Retinal pigment epithelial cell (primary cell): ENCODE data around the gene TMF1.

Experiments
- DNase-seq: peaks from one replicate; pipeline ENCODE4 v3.0.0-alpha.2; 2010; ENCODE audit warnings: low read depth
- H3K4me3 ChIP-seq: 2 replicates; pipeline ENCODE4 v1.5.1; 2011; ENCODE audit warnings: mild to moderate bottlenecking, low read length, control low read depth, moderate library complexity
- CTCF ChIP-seq: conservative IDR thresholded peaks from 2 replicates; pipeline ENCODE4 v1.5.1; 2011; ENCODE audit warnings: low read depth, low read length, control low read depth, inconsistent platforms

Gene TMF1

DNA sequence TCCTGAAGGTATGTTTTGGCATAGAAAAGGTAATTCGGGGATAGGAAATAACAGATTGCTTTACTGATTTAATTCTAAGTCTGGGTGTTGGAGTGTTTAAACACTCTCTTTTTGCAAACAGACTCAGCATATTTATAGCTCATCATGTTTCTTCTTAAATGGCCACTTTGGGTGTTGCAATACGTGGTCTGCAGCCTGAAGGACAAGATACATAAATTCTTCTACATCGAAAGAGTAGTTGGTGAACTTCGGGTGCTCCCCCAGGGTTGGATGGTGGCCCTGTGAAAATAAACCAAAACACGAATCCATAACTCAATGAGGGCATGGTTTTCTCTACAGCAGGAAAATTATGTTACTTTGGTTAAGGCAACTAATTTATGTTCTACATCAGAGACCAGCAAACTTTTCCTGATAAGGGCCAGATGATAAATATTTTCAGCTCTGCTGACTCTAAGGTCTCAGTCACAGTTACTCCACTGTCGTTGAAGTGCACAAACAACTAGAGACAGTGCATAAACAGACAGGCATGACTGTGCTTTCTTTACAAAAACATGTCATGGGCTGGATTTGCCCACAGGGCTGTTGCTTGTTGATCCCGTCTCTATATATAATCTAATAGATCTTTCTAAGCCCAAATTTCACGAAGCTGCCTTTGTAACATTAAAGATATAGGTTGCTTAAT is 74.5 kb downstream of the TMF1 start:
- no peak overlapping the region for H3K4me3 ChIP-seq
- TF ChIP-seq CTCF: no peak
- DNase-seq: no peak

DNA sequence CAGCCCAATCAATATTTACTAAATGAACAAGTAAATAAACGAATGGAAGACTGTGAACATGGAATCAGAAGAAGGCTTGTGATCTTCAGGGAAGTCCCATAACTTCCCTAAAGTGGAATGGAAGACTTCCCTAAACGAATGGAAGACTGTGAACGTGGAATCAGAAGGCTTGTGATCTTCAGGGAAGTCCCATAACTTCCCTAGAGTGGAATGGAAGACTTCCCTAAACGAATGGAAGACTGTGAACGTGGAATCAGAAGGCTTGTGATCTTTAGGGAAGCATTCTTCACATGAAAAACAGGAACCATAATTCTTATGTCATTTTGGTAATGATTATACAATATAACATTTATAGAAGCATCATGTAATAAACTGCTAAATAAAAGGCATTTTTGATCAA is 77.4 kb downstream of the TMF1 start:
- DNase-seq: no peak
- H3K4me3 ChIP-seq: no peak overlapping the region
- TF ChIP-seq CTCF: no peak

DNA sequence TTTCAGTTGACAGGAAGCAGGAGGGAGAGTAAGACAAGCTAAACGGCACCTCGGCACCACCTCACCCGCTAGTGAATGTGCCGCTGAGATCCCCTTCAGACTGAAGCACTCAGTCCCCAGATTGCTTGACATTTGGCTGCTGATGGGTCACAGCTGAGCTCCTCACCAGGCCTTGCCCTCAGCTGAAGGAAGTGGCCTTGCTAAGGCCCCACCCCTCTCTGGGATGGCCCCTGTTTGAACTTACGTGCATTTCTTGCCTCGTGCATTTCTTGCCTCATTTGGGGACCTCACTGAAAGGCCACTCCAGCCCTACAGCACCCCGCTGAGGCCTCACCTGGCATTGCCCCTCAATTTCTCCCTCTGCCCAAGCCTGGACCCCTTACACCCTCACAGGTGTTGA is 78.5 kb downstream of the TMF1 start:
- no peak overlapping the region for H3K4me3 ChIP-seq
- no peak for TF ChIP-seq CTCF
- DNase-seq: no peak

DNA sequence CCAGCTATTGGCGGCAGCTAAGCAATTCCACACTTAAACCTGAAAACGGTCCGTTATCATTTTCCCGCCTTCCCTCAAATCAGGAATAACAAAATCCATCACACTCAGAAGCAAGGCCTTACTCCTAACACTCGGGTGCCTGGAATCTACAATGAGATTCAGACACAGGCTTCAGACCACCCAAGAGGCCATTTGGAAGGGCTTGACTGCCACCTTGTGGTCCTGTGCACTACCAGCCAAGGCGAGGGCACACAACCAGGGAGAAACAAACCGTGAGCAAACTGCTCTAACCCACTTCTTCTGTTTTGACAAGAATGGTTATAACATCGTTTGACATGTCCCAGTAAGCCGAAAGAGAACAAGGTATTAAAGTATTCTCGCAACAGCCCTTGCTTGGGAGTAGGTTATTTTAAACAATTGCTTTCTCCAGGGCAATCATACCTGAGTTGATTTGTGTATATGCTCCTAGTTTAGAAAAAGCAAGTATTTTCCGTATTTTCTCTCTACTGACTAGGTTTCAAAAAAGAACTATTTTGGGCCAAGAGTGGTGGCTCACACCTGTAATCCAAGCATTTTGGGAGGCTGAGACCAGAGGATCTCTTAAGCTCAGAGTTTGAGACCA is 79.7 kb downstream of the TMF1 start:
- H3K4me3 ChIP-seq: no peak overlapping the region
- no peak for DNase-seq
- TF ChIP-seq CTCF: peak; percentile 95
